ENCODE results near the gene RNF13. TPM values are rescaled to one million over a fixed set of nuclear protein-coding genes. Genes with fewer than 3 reads are reported as not detected.

RNF13 gene
- total RNA-seq, 1 experiment from 2014 or later: 33.8 TPM

GRCh38 chr3:149848238-149848637 is 35.2 kb downstream of the RNF13 start:
- no peak overlapping the region for H3K9ac ChIP-seq (ENCODE audit: low read length)
- peaks cover 11% of the 10 kb centered on the region; the same call in 1 of the 2 replicates for H3K36me3 ChIP-seq (ENCODE audit: low read depth, low read length)
- no peak overlapping the region for H3K4me3 ChIP-seq (ENCODE audit: low read length)
- ATAC-seq (no peak), DNase-seq (no peak)
- peaks cover 19% of the 10 kb centered on the region for H4K20me1 ChIP-seq (ENCODE audit: low read length)
- H2AFZ ChIP-seq (ENCODE audit: low read length): no peak overlapping the region
- H3K9me2 ChIP-seq (replicated peaks; ENCODE audit: low read length): no peaks in the 10 kb centered on the region
- intact Hi-C loops (cut with micrococcal nuclease): no loop called here
- peaks cover 53% of the 10 kb centered on the region for H3K79me2 ChIP-seq (ENCODE audit: low read length)
- no peaks in the 10 kb centered on the region for H3K9me3 ChIP-seq (ENCODE audit: low read length)
- no peaks in the 10 kb centered on the region for H3K27me3 ChIP-seq (ENCODE audit: low read length)
- no peak for TF ChIP-seq EZH2 (IDR thresholded peaks at IDR 0.05; ENCODE audit: low read length, unreplicated experiment)
- TF ChIP-seq EZH2phosphoT487 (IDR thresholded peaks at IDR 0.05; ENCODE audit: borderline replicate concordance, low read length): no peak
- TF ChIP-seq, protein P1, sequence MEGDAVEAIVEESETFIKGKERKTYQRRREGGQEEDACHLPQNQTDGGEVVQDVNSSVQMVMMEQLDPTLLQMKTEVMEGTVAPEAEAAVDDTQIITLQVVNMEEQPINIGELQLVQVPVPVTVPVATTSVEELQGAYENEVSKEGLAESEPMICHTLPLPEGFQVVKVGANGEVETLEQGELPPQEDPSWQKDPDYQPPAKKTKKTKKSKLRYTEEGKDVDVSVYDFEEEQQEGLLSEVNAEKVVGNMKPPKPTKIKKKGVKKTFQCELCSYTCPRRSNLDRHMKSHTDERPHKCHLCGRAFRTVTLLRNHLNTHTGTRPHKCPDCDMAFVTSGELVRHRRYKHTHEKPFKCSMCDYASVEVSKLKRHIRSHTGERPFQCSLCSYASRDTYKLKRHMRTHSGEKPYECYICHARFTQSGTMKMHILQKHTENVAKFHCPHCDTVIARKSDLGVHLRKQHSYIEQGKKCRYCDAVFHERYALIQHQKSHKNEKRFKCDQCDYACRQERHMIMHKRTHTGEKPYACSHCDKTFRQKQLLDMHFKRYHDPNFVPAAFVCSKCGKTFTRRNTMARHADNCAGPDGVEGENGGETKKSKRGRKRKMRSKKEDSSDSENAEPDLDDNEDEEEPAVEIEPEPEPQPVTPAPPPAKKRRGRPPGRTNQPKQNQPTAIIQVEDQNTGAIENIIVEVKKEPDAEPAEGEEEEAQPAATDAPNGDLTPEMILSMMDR (conservative IDR thresholded peaks at IDR 0.05; ENCODE audit: low read depth, low read length): no peak
- no peak overlapping the region for H3K4me2 ChIP-seq (ENCODE audit: low read length)
- CTCF ChIA-PET: no interaction called here
- peaks cover 21% of the 10 kb centered on the region for H3K4me1 ChIP-seq (ENCODE audit: insufficient read depth, low read length)
- H3K27ac ChIP-seq (ENCODE audit: low read length): no peak overlapping the region
- BruUV-seq (replicated peaks): no TSS peak
- H3F3A ChIP-seq (ENCODE audit: low read length, unreplicated experiment): no peaks in the 10 kb centered on the region
- POLR2A ChIA-PET (ENCODE audit: unreplicated experiment): no interaction called here

DNA sequence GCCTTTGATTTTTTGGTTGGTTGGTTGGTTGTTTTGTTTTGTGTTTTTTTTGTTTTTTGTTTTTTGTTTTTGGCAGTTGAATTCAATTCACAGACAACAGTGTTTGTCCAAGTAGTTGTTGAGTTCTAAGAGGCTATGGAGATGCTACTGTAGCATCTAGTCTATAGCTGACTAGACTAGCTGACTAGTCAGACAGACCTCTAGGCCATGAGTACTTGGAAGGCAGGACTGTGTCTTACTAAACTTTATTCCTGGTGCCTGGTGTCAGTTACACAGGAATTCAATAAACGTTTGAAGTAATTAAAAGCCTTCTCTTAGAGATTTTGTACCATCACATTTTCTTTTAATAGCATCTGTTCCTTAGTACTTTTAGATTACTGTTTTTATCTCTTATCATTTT is 35.7 kb downstream of the RNF13 start:
- Histone ChIP-seq H3K27me3 (ENCODE audit: low read length) (no peaks in the 10 kb centered on the region), H3K9ac (ENCODE audit: low read length) (no peak overlapping the region), H3K4me2 (ENCODE audit: low read length) (no peak overlapping the region), H3K4me3 (ENCODE audit: low read length) (no peak overlapping the region), H3K36me3 (ENCODE audit: low read depth, low read length) (peaks cover 11% of the 10 kb centered on the region; the same call in 1 of the 2 replicates), H3K27ac (ENCODE audit: low read length) (no peak overlapping the region), H3K9me3 (ENCODE audit: low read length) (no peaks in the 10 kb centered on the region), H3K9me2 (replicated peaks; ENCODE audit: low read length) (no peaks in the 10 kb centered on the region), H3K4me1 (ENCODE audit: insufficient read depth, low read length) (peaks cover 21% of the 10 kb centered on the region), H4K20me1 (ENCODE audit: low read length) (peaks cover 19% of the 10 kb centered on the region), H3K79me2 (ENCODE audit: low read length) (peaks cover 49% of the 10 kb centered on the region), H2AFZ (ENCODE audit: low read length) (no peak overlapping the region), H3F3A (ENCODE audit: low read length, unreplicated experiment) (no peaks in the 10 kb centered on the region)
- no TSS peak for BruUV-seq (replicated peaks)
- ChIA-PET CTCF (no interaction called here), POLR2A (ENCODE audit: unreplicated experiment) (no interaction called here)
- TF ChIP-seq, protein P1 (conservative IDR thresholded peaks at IDR 0.05; ENCODE audit: low read depth, low read length): no peak
- TF ChIP-seq EZH2 (IDR thresholded peaks at IDR 0.05; ENCODE audit: low read length, unreplicated experiment) (no peak), EZH2phosphoT487 (IDR thresholded peaks at IDR 0.05; ENCODE audit: borderline replicate concordance, low read length) (no peak)
- ATAC-seq (no peak), DNase-seq (no peak)
- intact Hi-C loops (cut with micrococcal nuclease): no loop called here

DNA sequence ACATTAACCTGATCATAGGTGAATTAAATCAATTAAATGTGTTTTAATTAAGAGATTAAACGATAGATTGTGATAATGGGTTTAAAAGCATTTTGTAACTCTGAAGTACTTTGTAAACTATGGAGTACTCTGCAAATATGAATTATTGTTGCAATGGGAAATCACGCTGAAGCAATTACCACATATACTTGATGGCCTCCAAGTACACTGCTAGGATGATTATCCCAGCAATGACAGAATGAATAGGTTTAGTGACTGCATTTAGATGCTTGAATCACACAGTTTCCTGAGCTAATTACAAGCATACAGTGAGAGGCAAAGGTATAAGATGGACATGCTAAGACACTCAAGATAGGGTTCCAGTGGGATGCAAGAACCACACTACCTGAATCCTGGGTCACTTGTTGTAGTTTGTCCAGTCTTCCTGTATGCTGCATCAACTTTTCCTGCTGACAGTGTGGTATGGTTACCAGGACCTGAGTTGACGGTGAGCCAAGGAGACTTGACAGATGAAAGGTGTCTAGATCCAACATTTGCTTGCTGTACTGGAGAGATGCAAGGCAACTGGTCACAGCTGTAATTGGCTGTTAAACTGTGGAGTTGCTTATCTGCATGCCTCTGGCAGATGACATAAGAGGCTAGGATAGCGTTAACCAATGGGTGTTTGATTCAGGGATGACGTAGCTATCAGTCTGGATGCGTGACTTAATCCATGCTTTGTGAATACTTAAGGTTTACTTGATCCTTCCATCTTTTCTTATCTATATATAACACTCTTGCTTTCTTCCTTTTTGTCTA is 38.0 kb downstream of the RNF13 start:
- TF ChIP-seq EZH2phosphoT487 (IDR thresholded peaks at IDR 0.05; ENCODE audit: borderline replicate concordance, low read length): no peak
- no peak for TF ChIP-seq EZH2 (IDR thresholded peaks at IDR 0.05; ENCODE audit: low read length, unreplicated experiment)
- TF ChIP-seq, protein P1 (conservative IDR thresholded peaks at IDR 0.05; ENCODE audit: low read depth, low read length): no peak
- ChIA-PET CTCF (interaction anchor here (0.5 kb wide), 1 partner anchor 31 kb away, joined by 3 read pairs; no protein-coding TSS in a partner anchor), POLR2A (ENCODE audit: unreplicated experiment) (no interaction called here)
- no peak overlapping the region for H3K4me3 ChIP-seq (ENCODE audit: low read length)
- BruUV-seq (replicated peaks): no TSS peak
- intact Hi-C loops (cut with micrococcal nuclease): no loop called here
- H3K4me2 ChIP-seq (ENCODE audit: low read length): no peak overlapping the region
- H3F3A ChIP-seq (ENCODE audit: low read length, unreplicated experiment): no peaks in the 10 kb centered on the region
- H3K9me2 ChIP-seq (replicated peaks; ENCODE audit: low read length): no peaks in the 10 kb centered on the region
- no peaks in the 10 kb centered on the region for H3K27me3 ChIP-seq (ENCODE audit: low read length)
- 0 out of 2 replicates have a peak, but pooled peaks cover under 1% of the 10 kb centered on the region for H4K20me1 ChIP-seq (ENCODE audit: low read length)
- H3K9ac ChIP-seq (ENCODE audit: low read length): no peak overlapping the region
- DNase-seq (no peak), ATAC-seq (no peak)
- peaks cover 22% of the 10 kb centered on the region; the same call in 1 of the 2 replicates for H3K36me3 ChIP-seq (ENCODE audit: low read depth, low read length)
- peaks cover 3% of the 10 kb centered on the region for H3K4me1 ChIP-seq (ENCODE audit: insufficient read depth, low read length)
- H3K79me2 ChIP-seq (ENCODE audit: low read length): peaks cover 30% of the 10 kb centered on the region
- no peak overlapping the region for H2AFZ ChIP-seq (ENCODE audit: low read length)
- H3K27ac ChIP-seq (ENCODE audit: low read length): no peak overlapping the region
- H3K9me3 ChIP-seq (ENCODE audit: low read length): no peaks in the 10 kb centered on the region
